SJSA1 (cell line): ENCODE data around the gene PREP. TPM values are rescaled to one million over a fixed set of nuclear protein-coding genes. Genes with fewer than 3 reads are reported as not detected.

ENCODE experiments used
- DNase-seq, 2 experiments: peaks; one replicate each; pipeline ENCODE4 v3.0.0-alpha.2; 2015 to 2020; ENCODE audit warnings: low spot score in 2 of 2, low read depth in 1 of 2
- H3K27ac ChIP-seq: fragments of 250-450 bp; sonication (Bioruptor Pico); 2 replicates; pipeline ENCODE4 v1.5.1; 2020; ENCODE audit warnings: mild to moderate bottlenecking, moderate library complexity
- H3K27me3 ChIP-seq: fragments of 250-450 bp; sonication (Bioruptor Pico); replicated peaks from 2 replicates; pipeline ENCODE4 v1.5.1; 2020; ENCODE audit warnings: mild to moderate bottlenecking, moderate library complexity
- H3K36me3 ChIP-seq: fragments of 250-450 bp; sonication (Bioruptor Pico); 2 replicates; pipeline ENCODE4 v1.5.1; 2020; ENCODE audit warnings: mild to moderate bottlenecking
- H3K4me1 ChIP-seq: fragments of 250-450 bp; sonication (Bioruptor Pico); replicated peaks from 2 replicates; pipeline ENCODE4 v1.6.1; 2021; ENCODE audit warnings: mild to moderate bottlenecking
- H3K4me3 ChIP-seq: fragments of 250-450 bp; sonication (Bioruptor Pico); 2 replicates; pipeline ENCODE4 v1.5.1; 2020; ENCODE audit warnings: mild to moderate bottlenecking
- H3K9me3 ChIP-seq: fragments of 250-450 bp; sonication (Bioruptor Pico); replicated peaks from 2 replicates; pipeline ENCODE4 v1.5.1; 2020; ENCODE audit warnings: mild to moderate bottlenecking
- total RNA-seq: library from RNA; depleted of rRNA; stranded (reverse); fragments of >200 nt; shearing (Covaris generic); gene quantifications from 2 replicates; pipeline ENCODE4 v1.2.3, GENCODE V29; 2014

The PREP gene
- total RNA-seq, 1 experiment from 2014 or later = 17.1 TPM

GRCh38 chr6:105276374-105276773 lies 126.5 kb downstream of the PREP start:
- H3K27ac ChIP-seq = no peak overlapping the region

GRCh38 chr6:105275542-105275941 lies 127.3 kb downstream of the PREP start:
- Histone ChIP-seq H3K27me3 (no peaks in the 10 kb centered on the region), H3K27ac (no peak overlapping the region), H3K4me3 (no peak overlapping the region), H3K4me1 (no peaks in the 10 kb centered on the region), H3K9me3 (no peaks in the 10 kb centered on the region), H3K36me3 (peaks cover 16% of the 10 kb centered on the region)
- DNase-seq = no peak

More at GRCh38 chr6:105276374-105276773, 126.5 kb downstream of the PREP start:
- Histone ChIP-seq H3K36me3 (peaks cover 16% of the 10 kb centered on the region), H3K4me3 (no peak overlapping the region), H3K27me3 (no peaks in the 10 kb centered on the region), H3K4me1 (no peaks in the 10 kb centered on the region), H3K9me3 (no peaks in the 10 kb centered on the region)
- DNase-seq = no peak

GRCh38 chr6:105274678-105275077 lies 128.2 kb downstream of the PREP start:
- Histone ChIP-seq H3K27me3 (no peaks in the 10 kb centered on the region), H3K27ac (no peak overlapping the region), H3K4me3 (no peak overlapping the region), H3K36me3 (peaks cover 16% of the 10 kb centered on the region), H3K4me1 (no peaks in the 10 kb centered on the region), H3K9me3 (no peaks in the 10 kb centered on the region)
- DNase-seq = no peak

- peaks cover 16% of the 10 kb centered on the region for H3K36me3 ChIP-seq
- no peaks in the 10 kb centered on the region for H3K9me3 ChIP-seq
- DNase-seq = no peak
- no peak overlapping the region for H3K27ac ChIP-seq
- H3K27me3 ChIP-seq = no peaks in the 10 kb centered on the region
- H3K4me1 ChIP-seq = no peaks in the 10 kb centered on the region
- H3K4me3 ChIP-seq = no peak overlapping the region
Measured at GRCh38 chr6:105273589-105273988, 129.3 kb downstream of the PREP start.

DNA sequence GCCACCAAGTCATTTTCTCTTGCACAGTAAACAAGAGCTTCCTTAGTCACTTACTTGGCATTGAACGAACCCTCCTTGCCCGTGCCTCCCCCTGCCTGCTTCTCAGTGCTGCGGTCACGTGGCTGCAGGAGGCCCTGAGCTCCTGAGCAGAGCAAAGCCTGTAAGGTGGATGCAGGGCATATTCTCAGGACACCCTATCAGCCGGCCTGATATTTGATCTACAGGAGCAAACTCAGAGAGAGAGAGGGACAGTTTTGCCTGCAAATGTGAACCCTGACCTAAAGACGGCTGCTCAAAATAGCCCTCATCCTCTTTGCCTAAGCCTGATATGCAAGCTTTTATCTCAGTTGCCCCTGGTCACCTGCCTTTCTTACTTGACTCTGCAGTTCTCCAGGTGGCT lies 130.1 kb downstream of the PREP start:
- Histone ChIP-seq H3K27me3 (no peaks in the 10 kb centered on the region), H3K9me3 (no peaks in the 10 kb centered on the region), H3K4me1 (no peaks in the 10 kb centered on the region), H3K36me3 (peaks cover 9% of the 10 kb centered on the region), H3K4me3 (no peak overlapping the region), H3K27ac (no peak overlapping the region)
- no peak for DNase-seq

DNA sequence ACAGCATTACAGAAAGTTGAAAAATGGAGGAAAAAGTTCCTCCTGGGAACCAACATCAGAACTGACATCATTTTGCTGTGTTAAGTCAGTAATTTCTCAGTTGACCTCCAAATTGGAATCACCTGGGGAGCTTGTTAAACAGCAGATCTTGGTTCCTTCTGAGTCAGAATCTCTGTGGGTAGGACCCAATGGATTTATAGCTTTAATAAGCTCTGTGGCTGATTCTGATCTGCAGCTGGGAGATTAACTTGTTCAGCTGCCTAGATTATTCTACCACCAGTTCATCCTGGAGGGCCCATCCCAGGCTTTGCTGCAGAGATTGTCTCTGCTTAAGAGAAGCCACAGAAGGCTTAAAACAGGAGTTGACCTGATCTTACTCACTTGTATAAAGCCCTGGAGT lies 132.4 kb downstream of the PREP start:
- no peaks in the 10 kb centered on the region for H3K4me1 ChIP-seq
- H3K27me3 ChIP-seq = 0 out of 2 replicates have a peak, but pooled peaks cover 2% of the 10 kb centered on the region
- no peaks in the 10 kb centered on the region; the same call in 1 of the 2 replicates for H3K9me3 ChIP-seq
- H3K4me3 ChIP-seq = no peak overlapping the region
- no peak for DNase-seq
- H3K27ac ChIP-seq = no peak overlapping the region
- H3K36me3 ChIP-seq = 0 out of 2 replicates have a peak, but pooled peaks cover under 1% of the 10 kb centered on the region

DNA sequence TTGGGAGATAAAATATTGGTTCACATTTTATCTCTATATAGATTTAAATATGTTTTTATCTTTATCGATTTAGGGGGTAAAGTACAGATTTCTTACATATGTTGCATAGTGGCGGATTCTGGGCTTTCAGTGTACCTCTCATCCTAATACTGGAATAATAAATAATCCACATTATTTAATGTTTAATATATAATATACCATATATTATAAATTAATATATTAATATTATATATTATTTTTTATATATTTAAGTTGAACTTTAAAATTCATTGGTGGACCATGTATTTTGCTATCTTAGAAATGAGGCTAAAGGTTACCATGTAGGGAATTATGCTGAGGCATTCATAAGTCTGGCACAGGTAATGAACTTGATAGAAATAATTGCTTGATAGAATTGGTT lies 133.5 kb downstream of the PREP start:
- H3K36me3 ChIP-seq = no peaks in the 10 kb centered on the region
- no peak for DNase-seq
- no peak overlapping the region for H3K4me3 ChIP-seq
- H3K4me1 ChIP-seq = no peaks in the 10 kb centered on the region
- no peaks in the 10 kb centered on the region; the same call in 1 of the 2 replicates for H3K9me3 ChIP-seq
- no peak overlapping the region for H3K27ac ChIP-seq
- H3K27me3 ChIP-seq = 0 out of 2 replicates have a peak, but pooled peaks cover 2% of the 10 kb centered on the region

DNA sequence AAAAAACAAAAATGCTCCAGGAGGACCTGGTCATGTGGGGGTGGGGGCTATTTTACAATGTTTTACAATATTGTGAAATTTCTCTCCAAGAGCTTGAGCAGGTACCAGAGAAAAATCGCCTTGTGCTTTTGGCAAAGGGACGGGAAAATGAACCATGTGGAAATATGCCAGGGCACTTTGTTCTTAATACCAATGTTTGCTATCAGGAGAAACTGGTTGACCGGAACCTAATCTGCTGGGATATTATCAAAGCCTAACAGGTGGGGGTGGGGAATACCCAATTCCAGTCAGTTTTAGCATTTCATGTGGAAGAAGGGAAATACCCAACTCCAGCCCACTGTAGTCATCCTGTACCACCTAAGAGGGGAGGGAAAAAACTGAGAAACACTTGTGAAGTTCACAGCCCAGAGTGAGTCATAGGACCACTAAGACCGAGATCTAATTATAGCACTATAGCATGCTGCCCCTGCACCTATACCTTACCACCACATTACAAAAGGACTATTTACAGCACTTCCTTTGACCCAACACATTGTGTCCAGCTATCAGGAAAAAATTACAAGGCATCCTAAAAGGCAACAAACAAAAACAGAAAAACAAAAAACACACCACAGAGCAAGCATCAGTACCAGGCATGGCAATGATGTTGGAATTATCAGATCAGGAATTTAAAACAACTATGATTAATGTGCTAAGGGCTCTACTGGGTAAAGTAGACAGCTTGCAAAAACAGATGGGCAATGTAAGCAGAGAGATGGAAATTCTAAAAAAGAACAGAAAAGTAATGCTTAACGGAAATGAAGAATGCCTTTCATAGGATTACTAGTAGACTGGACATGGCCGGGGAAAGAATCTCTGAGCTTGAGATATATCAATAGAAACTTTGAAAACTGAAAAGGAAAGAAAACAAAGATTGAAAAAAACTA lies 138.9 kb downstream of the PREP start:
- Histone ChIP-seq H3K27me3 (0 out of 2 replicates have a peak, but pooled peaks cover 2% of the 10 kb centered on the region), H3K4me1 (peaks cover 10% of the 10 kb centered on the region), H3K36me3 (no peaks in the 10 kb centered on the region), H3K9me3 (no peaks in the 10 kb centered on the region; the same call in 1 of the 2 replicates), H3K27ac (no peak overlapping the region), H3K4me3 (no peak overlapping the region)
- DNase-seq = no peak

- H3K4me1 ChIP-seq = peaks cover 10% of the 10 kb centered on the region
- no peak overlapping the region for H3K27ac ChIP-seq
- no peaks in the 10 kb centered on the region for H3K36me3 ChIP-seq
- no peaks in the 10 kb centered on the region for H3K9me3 ChIP-seq
- H3K4me3 ChIP-seq = no peak overlapping the region
- 0 out of 2 replicates have a peak, but pooled peaks cover 2% of the 10 kb centered on the region for H3K27me3 ChIP-seq
- no peak for DNase-seq
Measured at GRCh38 chr6:105259913-105260889, 142.7 kb downstream of the PREP start.

DNA sequence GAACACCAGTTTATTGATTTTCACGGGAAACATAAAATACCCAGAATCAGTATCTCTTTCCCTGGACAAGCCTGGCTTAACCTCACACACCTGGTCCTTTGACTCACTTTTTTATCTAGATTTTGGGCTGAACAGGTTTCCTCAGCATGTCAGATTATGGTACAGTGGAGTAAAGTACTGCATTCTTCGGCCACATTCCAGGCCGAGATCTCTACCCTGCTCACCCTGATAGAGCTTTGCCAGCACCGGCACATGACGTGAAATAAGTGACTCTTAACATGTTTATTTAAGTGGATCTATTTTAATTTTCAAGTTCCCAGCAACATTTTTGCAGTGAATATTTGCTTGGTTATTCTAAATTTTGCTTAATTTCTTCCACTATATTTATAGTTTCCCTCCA lies 144.1 kb downstream of the PREP start:
- no peaks in the 10 kb centered on the region for H3K9me3 ChIP-seq
- H3K4me1 ChIP-seq = peaks cover 8% of the 10 kb centered on the region
- H3K27me3 ChIP-seq = 0 out of 2 replicates have a peak, but pooled peaks cover 2% of the 10 kb centered on the region
- H3K4me3 ChIP-seq = no peak overlapping the region
- no peaks in the 10 kb centered on the region for H3K36me3 ChIP-seq
- H3K27ac ChIP-seq = no peak overlapping the region
- DNase-seq = no peak

GRCh38 chr6:105257340-105257739 lies 145.5 kb downstream of the PREP start:
- DNase-seq = no peak
- H3K36me3 ChIP-seq = no peaks in the 10 kb centered on the region
- H3K9me3 ChIP-seq = no peaks in the 10 kb centered on the region
- peaks cover 6% of the 10 kb centered on the region for H3K4me1 ChIP-seq
- 0 out of 2 replicates have a peak, but pooled peaks cover 2% of the 10 kb centered on the region for H3K27me3 ChIP-seq
- H3K27ac ChIP-seq = no peak overlapping the region
- no peak overlapping the region for H3K4me3 ChIP-seq

GRCh38 chr6:105256619-105257018 lies 146.3 kb downstream of the PREP start:
- Histone ChIP-seq H3K4me1 (peaks cover 6% of the 10 kb centered on the region), H3K27ac (no peak overlapping the region), H3K4me3 (no peak overlapping the region), H3K9me3 (no peaks in the 10 kb centered on the region), H3K36me3 (no peaks in the 10 kb centered on the region), H3K27me3 (0 out of 2 replicates have a peak, but pooled peaks cover 2% of the 10 kb centered on the region)
- DNase-seq = no peak

DNA sequence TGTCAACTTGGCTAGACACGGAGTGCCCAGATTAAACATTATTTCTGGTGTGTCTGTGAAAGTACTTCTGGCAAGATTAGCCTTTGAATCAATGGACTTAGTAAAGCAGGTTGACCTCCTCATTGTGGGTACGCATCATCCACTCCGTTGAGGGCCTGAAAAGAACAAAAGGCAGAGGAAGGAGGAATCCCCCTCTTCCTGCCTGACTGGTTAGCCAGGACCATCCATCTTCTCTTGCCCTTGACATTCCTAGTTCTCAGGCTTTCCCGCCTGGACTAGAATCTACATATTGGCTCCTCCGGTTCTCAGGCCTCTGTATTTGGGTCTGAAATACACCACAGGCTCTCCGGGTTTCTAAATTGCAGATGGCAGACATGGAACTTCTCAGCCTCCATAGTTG lies 149.1 kb downstream of the PREP start:
- H3K4me1 ChIP-seq = no peaks in the 10 kb centered on the region
- no peaks in the 10 kb centered on the region for H3K9me3 ChIP-seq
- 0 out of 2 replicates have a peak, but pooled peaks cover 2% of the 10 kb centered on the region for H3K27me3 ChIP-seq
- no peaks in the 10 kb centered on the region for H3K36me3 ChIP-seq
- H3K4me3 ChIP-seq = no peak overlapping the region
- DNase-seq = no peak
- no peak overlapping the region for H3K27ac ChIP-seq
